Measurements from ENCODE around the gene MRAS. TPM values are rescaled to one million over a fixed set of nuclear protein-coding genes. Genes with fewer than 3 reads are reported as not detected.
A peak's percentile ranks its signal among the peaks of the same experiment; 100 is the strongest.

The MRAS gene
- total and polyA plus RNA-seq, 2 of the 8 experiments (the other 6 are each of a cell fraction or from before 2014, with no cell fraction given): 10.6 to 16.2 TPM

GRCh38 chr3:138451595-138452162 is 103.3 kb downstream of the MRAS start:
- FAIRE-seq: no peak
- no peak overlapping the region for H3K14ac ChIP-seq (ENCODE audit: insufficient read length)
- POLR2A ChIA-PET (ENCODE audit: partially characterized antibody): interaction anchor here (1.3 kb wide), 2 partner anchors 9 to 23 kb away, joined by 3 to 4 read pairs; no protein-coding TSS in a partner anchor
- peak overlapping the region; percentile 48; the same call in 1 of the 2 replicates for H2AK5ac ChIP-seq (ENCODE audit: low read depth, low read length)
- peak overlapping the region; percentile 54 for H4K91ac ChIP-seq (replicated peaks; ENCODE audit: insufficient read length, low read length)
- 89% methylated on average over 38 of the region's 43 CpGs; no CpG with 5 or more reads in 1 of the 2 experiments for WGBS, 2 experiments (ENCODE audit: extremely low coverage in 1 of 2, insufficient coverage in 1 of 2, insufficient read length in 1 of 2, insufficient replicate concordance in 2 of 2, low coverage in 1 of 2, low lambda C conversion rate in 2 of 2, missing lambda C conversion rate in 1 of 2)
- no peaks in the 10 kb centered on the region for H3K79me1 ChIP-seq (ENCODE audit: low read depth, low read length)
- H3K79me2 ChIP-seq (ENCODE audit: control insufficient read depth in 1 of 2, insufficient read depth in 2 of 2, low read length in 2 of 2): no peaks in the 10 kb centered on the region
- H3K9me3 ChIP-seq (ENCODE audit: insufficient read depth in 2 of 2, low read depth in 1 of 2, low read length in 1 of 2): peaks cover 0 to 3% of the 10 kb centered on the region in 2 experiments; a peak in 2 of 4 replicates
- H2BK120ac ChIP-seq (replicated peaks; ENCODE audit: low read depth, low read length): no peak overlapping the region
- H3K4me3 ChIP-seq (ENCODE audit: extremely low read depth in 1 of 4, insufficient read depth in 2 of 4, low read depth in 3 of 4, low read length in 4 of 4): no peak overlapping the region
- H3K4me2 ChIP-seq (ENCODE audit: insufficient read depth in 1 of 2, low read depth in 2 of 2, low read length in 2 of 2): no peak overlapping the region
- H3K18ac ChIP-seq (ENCODE audit: extremely low read depth, low read length): peak overlapping the region; percentile 48; the same call in 1 of the 2 replicates
- no peak for TF ChIP-seq JUND (IDR thresholded peaks at IDR 0.05; ENCODE audit: low read length)
- peak; percentile 42; the same call in 1 of the 2 replicates for TF ChIP-seq EGR1 (IDR thresholded peaks at IDR 0.05; ENCODE audit: borderline replicate concordance, low read depth, low read length)
- 0 out of 2 replicates have a peak, but pooled peaks have one; percentile 15 for TF ChIP-seq E2F6 (IDR thresholded peaks at IDR 0.05)
- H2BK5ac ChIP-seq (ENCODE audit: low read depth, low read length): peak overlapping the region; percentile 81; the same call in 1 of the 2 replicates
- no peak overlapping the region for H3K27ac ChIP-seq (ENCODE audit: low read depth, low read length)
- no peak overlapping the region for H2AFZ ChIP-seq (ENCODE audit: low read length)
- no peak overlapping the region for H4K8ac ChIP-seq (ENCODE audit: extremely low read depth, insufficient read depth, low read length)
- peaks cover 0 to 2% of the 10 kb centered on the region in 2 experiments for H4K20me1 ChIP-seq (replicated peaks in 1 of 2; ENCODE audit: control insufficient read depth in 1 of 2, insufficient read depth in 2 of 2, low read length in 2 of 2)
- no peaks in the 10 kb centered on the region; the same call in 1 of the 2 replicates for H3K23me2 ChIP-seq (ENCODE audit: low read depth, low read length)
- no peaks in the 10 kb centered on the region for H3K36me3 ChIP-seq (ENCODE audit: control insufficient read depth in 2 of 4, insufficient read depth in 4 of 4, low read length in 3 of 4)
- no peak for DNase-seq (ENCODE audit: low read depth in 1 of 2, low spot score in 2 of 2)
- H2BK15ac ChIP-seq (ENCODE audit: low read length): no peak overlapping the region
- CTCF ChIA-PET (ENCODE audit: partially characterized antibody): interaction anchor here (0.5 to 2.8 kb wide), 9 partner anchors 8 to 62 kb away, joined by 3 to 10 read pairs (median 4); partner anchors contain the start of gene ESYT3
- H3K4me1 ChIP-seq (replicated peaks in 1 of 4; ENCODE audit: control insufficient read depth in 3 of 4, insufficient read depth in 4 of 4, low read length in 3 of 4): peaks cover 0 to 10% (median 5%) of the 10 kb centered on the region in 4 experiments; a peak in 5 of 7 replicates
- H3K4ac ChIP-seq (replicated peaks; ENCODE audit: insufficient read length, low read depth, low read length): peak overlapping the region; percentile 91
- H2BK12ac ChIP-seq (ENCODE audit: low read depth, low read length): no peak overlapping the region
- no peak overlapping the region for H3K56ac ChIP-seq (replicated peaks; ENCODE audit: insufficient read length, low read depth, low read length)
- H2BK20ac ChIP-seq (ENCODE audit: low read length): 0 out of 2 replicates have a peak overlapping the region, but pooled peaks have one; percentile 80
- H3K23ac ChIP-seq (ENCODE audit: insufficient read length): no peak overlapping the region
- H4K5ac ChIP-seq (ENCODE audit: insufficient read length, low read depth, low read length): no peak overlapping the region
- no peak overlapping the region for H3K9ac ChIP-seq (replicated peaks in 1 of 4; ENCODE audit: extremely low read depth in 1 of 4, low read depth in 3 of 4, low read length in 3 of 4)
- H3K27me3 ChIP-seq (replicated peaks in 1 of 4; ENCODE audit: control insufficient read depth in 3 of 4, extremely low read depth in 1 of 4, insufficient read depth in 3 of 4, low read length in 3 of 4): no peaks in the 10 kb centered on the region
